ENCODE data around the gene HOXA13.

Gene HOXA13

DNA sequence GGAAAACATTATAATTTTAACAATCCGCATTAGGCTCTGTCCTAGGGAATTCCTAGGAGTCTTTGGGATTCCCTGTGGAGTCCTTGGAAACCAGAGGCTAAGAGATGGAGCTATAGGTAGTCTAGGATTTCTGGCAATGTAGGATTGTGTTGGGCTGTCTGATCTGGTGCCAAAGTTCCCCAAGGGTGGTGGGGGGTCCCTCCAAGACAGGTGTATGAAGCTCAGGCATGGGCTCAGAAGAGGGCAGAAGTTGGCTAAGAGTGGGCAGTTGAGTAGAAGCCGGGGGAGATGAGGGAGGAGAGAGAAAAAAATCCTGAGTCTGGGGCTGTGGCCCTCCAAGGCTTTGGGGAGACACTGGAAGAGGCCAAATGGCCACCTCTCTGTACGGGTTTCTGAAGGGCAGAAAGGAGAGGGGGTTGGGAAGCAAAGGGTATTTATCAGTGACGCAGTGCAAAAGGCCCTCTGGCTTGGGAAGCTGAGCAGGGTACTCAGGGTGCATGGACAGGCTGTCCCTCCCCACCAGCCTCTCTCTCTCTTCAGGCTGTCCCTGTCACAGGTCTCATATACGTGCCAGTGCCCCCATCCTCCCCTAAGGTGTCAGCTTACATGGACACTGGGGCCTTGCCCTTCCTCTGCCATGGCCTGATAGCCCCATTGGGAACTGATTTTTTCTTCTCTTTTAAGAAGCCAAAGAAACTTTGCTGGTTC lies 53.2 kb downstream of the HOXA13 start:
- DNase-seq, result peak; percentile 82

GRCh38 chr7:27145914-27146412 lies 53.9 kb downstream of the HOXA13 start:
- no peak for DNase-seq

DNA sequence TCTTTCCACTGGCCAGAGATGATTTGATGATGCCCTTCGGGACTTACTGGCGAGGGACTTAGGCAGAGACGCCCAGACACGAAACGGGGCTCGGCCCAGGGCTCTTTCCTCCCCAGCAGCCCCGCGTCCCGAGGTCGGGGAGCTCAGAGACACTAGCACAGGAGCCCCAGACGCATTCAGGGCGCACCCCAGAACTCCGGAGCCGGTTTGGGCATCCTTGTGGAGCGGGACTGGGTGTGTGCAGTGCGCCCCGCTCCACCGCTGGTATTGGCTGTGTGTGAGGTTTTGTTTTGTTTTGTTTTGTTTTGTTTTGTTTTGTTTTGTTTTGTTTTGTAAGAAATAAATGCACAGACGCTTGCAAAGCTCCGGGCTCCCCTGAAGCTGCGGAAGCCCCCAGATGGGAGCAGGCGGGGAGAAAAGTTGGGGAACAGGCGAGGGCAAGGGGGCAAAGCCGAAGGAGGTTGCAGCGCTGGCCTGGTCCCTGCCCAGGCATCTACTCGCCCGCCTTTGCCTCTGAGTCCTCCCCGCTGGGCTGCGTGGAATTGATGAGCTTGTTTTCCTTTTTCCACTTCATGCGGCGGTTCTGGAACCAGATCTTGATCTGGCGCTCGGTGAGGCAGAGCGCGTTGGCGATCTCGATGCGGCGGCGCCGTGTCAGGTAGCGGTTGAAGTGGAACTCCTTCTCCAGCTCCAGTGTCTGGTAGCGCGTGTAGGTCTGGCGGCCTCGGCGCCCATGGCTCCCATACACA lies 54.6 kb downstream of the HOXA13 start:
- DNase-seq, result no peak

DNA sequence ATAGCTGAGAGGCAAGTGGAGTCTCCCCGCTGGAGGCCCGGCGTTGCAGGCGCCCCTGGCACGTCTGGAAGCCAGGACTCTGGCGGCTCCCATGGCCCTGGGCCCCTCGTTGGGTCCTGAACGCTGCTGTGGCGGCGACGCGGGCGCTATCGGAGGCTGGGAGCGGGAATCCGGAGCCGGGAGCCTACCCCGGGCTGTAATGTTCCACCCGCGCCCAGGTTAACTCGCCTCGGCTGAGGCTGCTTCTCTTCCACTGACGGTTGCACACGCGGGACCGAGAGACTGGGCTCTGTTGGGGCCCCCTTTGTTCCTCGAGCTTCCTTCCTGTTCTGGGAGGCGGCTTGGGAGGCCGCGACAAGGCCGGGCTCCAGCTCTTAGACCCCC lies 55.1 kb downstream of the HOXA13 start:
- no peak for DNase-seq

All from NCI-H510A treated with DMSO at 0.1 percent for 48 hours (cell line).